ENCODE measurements around the gene CBFA2T3. TPM values are rescaled to one million over a fixed set of nuclear protein-coding genes. Genes with fewer than 3 reads are reported as not detected.

CBFA2T3 gene
- total and polyA plus RNA-seq, 2 of the 8 experiments (the other 6 are each of a cell fraction or from before 2014, with no cell fraction given), result 0.51 to 1.3 TPM

- Histone ChIP-seq H4K8ac (ENCODE audit: extremely low read depth, insufficient read depth, low read length) (no peak overlapping the region), H3K9me3 (ENCODE audit: insufficient read depth in 2 of 2, low read depth in 1 of 2, low read length in 1 of 2) (peaks cover 5 to 12% of the 10 kb centered on the region in 2 experiments; a peak in 1 of 4 replicates), H3K56ac (replicated peaks; ENCODE audit: insufficient read length, low read depth, low read length) (no peak overlapping the region), H3K4ac (replicated peaks; ENCODE audit: insufficient read length, low read depth, low read length) (no peak overlapping the region), H3K36me3 (ENCODE audit: control insufficient read depth in 2 of 4, insufficient read depth in 4 of 4, low read length in 3 of 4) (no peaks in the 10 kb centered on the region), H2BK20ac (ENCODE audit: low read length) (no peak overlapping the region), H4K20me1 (replicated peaks in 1 of 2; ENCODE audit: control insufficient read depth in 1 of 2, insufficient read depth in 2 of 2, low read length in 2 of 2) (peaks cover 0 to 5% of the 10 kb centered on the region in 2 experiments), H3K14ac (ENCODE audit: insufficient read length) (no peak overlapping the region), H2BK15ac (ENCODE audit: low read length) (no peak overlapping the region), H2BK120ac (replicated peaks; ENCODE audit: low read depth, low read length) (no peak overlapping the region), H2AFZ (ENCODE audit: low read length) (no peak overlapping the region), H2BK5ac (ENCODE audit: low read depth, low read length) (no peak overlapping the region), H2AK5ac (ENCODE audit: low read depth, low read length) (no peak overlapping the region), H3K79me2 (ENCODE audit: control insufficient read depth in 1 of 2, insufficient read depth in 2 of 2, low read length in 2 of 2) (no peaks in the 10 kb centered on the region), H3K23ac (ENCODE audit: insufficient read length) (no peak overlapping the region), H3K27me3 (replicated peaks in 1 of 4; ENCODE audit: control insufficient read depth in 3 of 4, extremely low read depth in 1 of 4, insufficient read depth in 3 of 4, low read length in 3 of 4) (no peaks in the 10 kb centered on the region), H4K91ac (replicated peaks; ENCODE audit: insufficient read length, low read length) (no peak overlapping the region), H3K9ac (replicated peaks in 1 of 4; ENCODE audit: extremely low read depth in 1 of 4, low read depth in 3 of 4, low read length in 3 of 4) (no peak overlapping the region), H3K27ac (ENCODE audit: low read depth, low read length) (no peak overlapping the region), H3K79me1 (ENCODE audit: low read depth, low read length) (no peaks in the 10 kb centered on the region; the same call in none of the 2 replicates), H3K23me2 (ENCODE audit: low read depth, low read length) (peaks cover 1% of the 10 kb centered on the region; the same call in 1 of the 2 replicates), H3K18ac (ENCODE audit: extremely low read depth, low read length) (no peak overlapping the region), H3K4me1 (replicated peaks in 1 of 4; ENCODE audit: control insufficient read depth in 3 of 4, insufficient read depth in 4 of 4, low read length in 3 of 4) (peaks cover 0 to 2% (median 0%) of the 10 kb centered on the region in 4 experiments; a peak in 2 of 7 replicates), H3K4me2 (ENCODE audit: insufficient read depth in 1 of 2, low read depth in 2 of 2, low read length in 2 of 2) (no peak overlapping the region), H2BK12ac (ENCODE audit: low read depth, low read length) (0 out of 2 replicates have a peak overlapping the region, but pooled peaks have one; percentile 1), H4K5ac (ENCODE audit: insufficient read length, low read depth, low read length) (no peak overlapping the region), H3K4me3 (ENCODE audit: extremely low read depth in 1 of 4, insufficient read depth in 2 of 4, low read depth in 3 of 4, low read length in 4 of 4) (no peak overlapping the region)
- TF ChIP-seq EP300 (IDR thresholded peaks at IDR 0.05; ENCODE audit: borderline replicate concordance in 1 of 2, low read depth in 2 of 2, low read length in 2 of 2), result no peak
- TF ChIP-seq ATF2 (IDR thresholded peaks at IDR 0.05; ENCODE audit: low read length), result no peak
- TF ChIP-seq MAFK (IDR thresholded peaks at IDR 0.05; ENCODE audit: low read depth, low read length), result peak; percentile 10; the same call in 1 of the 2 replicates
- FAIRE-seq (no peak), DNase-seq (ENCODE audit: low read depth in 1 of 2, low spot score in 2 of 2) (no peak)
- ChIA-PET POLR2A (ENCODE audit: partially characterized antibody) (no interaction called here), CTCF (ENCODE audit: partially characterized antibody) (interaction anchor here (0.6 kb wide), 2 partner anchors 96 to 482 kb away, joined by 3 to 4 read pairs; no protein-coding TSS in a partner anchor)
- 89% methylated on average over 21 of the region's 21 CpGs; no CpG with 5 or more reads in 1 of the 2 experiments for WGBS, 2 experiments (ENCODE audit: extremely low coverage in 1 of 2, insufficient coverage in 1 of 2, insufficient read length in 1 of 2, insufficient replicate concordance in 2 of 2, low coverage in 1 of 2, low lambda C conversion rate in 2 of 2, missing lambda C conversion rate in 1 of 2)
These were observed 43.3 kb upstream of the CBFA2T3 start for GRCh38 chr16:89020068-89020924.
